KOPT-K1 (cell line): ENCODE measurements around the gene AQR.

Experiments used
- H3K27ac ChIP-seq: fragments of 200-600 bp; sonication (generic); 2 replicates; pipeline ENCODE4 v1.5.1; 2016; ENCODE audit warnings: antibody characterized with exemption, mild to moderate bottlenecking, low read depth, low read length; ENCODE audit not compliant: poor library complexity, severe bottlenecking
- H3K36me3 ChIP-seq: fragments of 200-600 bp; sonication (generic); 2 replicates; pipeline ENCODE4 v1.5.1; 2017; ENCODE audit warnings: antibody characterized with exemption, mild to moderate bottlenecking, low read length, moderate library complexity; ENCODE audit not compliant: insufficient read depth
- H3K9me3 ChIP-seq: fragments of 200-600 bp; sonication (generic); 2 replicates; pipeline ENCODE4 v1.5.1; 2017; ENCODE audit warnings: antibody characterized with exemption, low read length, mild to moderate bottlenecking; ENCODE audit not compliant: insufficient read depth, poor library complexity, severe bottlenecking

The AQR gene

DNA sequence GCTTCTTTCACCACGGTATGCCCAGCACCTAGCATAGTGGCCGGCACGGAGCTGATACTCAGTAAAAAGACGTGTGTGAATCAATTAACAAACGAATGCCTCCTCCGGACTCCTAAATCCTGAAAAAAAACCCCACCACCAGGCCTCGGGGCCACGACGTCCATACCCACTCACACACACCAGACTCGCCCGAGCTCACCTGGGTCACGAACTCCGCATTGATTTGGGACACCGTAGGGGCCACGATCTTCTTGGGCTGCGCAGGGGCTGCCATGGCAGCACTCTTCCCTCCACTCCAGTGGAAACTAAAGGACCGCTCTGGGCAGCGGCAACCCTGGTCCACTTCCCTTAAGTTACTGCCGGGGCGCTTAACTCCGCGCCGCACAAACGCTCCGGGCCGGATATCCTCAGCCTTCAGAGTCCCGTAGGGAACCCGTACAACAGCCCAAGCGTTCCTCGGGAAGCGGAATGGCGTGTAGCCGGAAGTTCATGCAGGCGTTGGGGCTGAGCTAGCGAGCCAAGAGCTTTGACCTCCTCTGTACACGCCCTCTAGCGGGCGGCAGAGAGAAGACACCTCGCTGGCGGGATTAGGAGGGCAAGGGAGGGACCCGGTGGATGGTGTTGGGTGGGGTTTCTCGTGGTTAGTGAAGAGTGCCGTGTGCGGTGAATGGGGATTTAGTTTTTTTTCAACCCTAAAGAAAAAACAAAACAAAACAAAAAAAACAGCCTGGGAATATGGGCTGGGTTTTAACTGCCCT, at the start of gene AQR:
AQR (minus strand) TSS at position 403 of the 758 bp plus-strand sequence; CDS start at position 274, 129 bp downstream.
- Histone ChIP-seq H3K36me3 (peaks cover 9% of the 10 kb centered on the region), H3K27ac (peak within 1 kb of the TSS; percentile 70), H3K9me3 (no peaks in the 10 kb centered on the region)

GRCh38 chr15:35014241-35014640, 44.7 kb upstream of the AQR start:
- Histone ChIP-seq H3K9me3 (no peaks in the 10 kb centered on the region), H3K36me3 (no peaks in the 10 kb centered on the region), H3K27ac (no peak overlapping the region)

DNA sequence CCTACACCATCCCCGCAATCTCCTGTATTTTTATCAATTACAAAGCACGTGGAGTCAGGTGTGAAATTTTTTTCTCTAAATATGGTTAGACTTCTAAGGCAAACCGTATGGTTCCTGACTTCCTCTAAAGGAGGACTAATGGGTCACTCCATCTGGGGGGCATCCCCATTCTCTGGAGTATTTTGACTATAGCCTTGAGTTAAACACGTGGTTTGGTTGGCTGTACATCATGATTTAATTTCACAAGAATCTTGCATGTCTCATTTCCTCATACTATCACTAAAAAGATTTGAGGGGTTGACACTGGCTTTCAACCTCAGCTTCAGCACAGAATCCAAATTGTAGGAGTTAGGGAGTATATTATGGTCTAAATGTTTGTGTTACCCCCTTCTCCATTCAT, 43.8 kb upstream of the AQR start:
- Histone ChIP-seq H3K9me3 (no peaks in the 10 kb centered on the region), H3K27ac (no peak overlapping the region), H3K36me3 (no peaks in the 10 kb centered on the region)

GRCh38 chr15:35007397-35007796, 37.9 kb upstream of the AQR start:
- no peaks in the 10 kb centered on the region for H3K36me3 ChIP-seq
- H3K27ac ChIP-seq: no peak overlapping the region
- no peaks in the 10 kb centered on the region for H3K9me3 ChIP-seq

GRCh38 chr15:35005933-35006332, 36.4 kb upstream of the AQR start:
- Histone ChIP-seq H3K27ac (no peak overlapping the region), H3K9me3 (no peaks in the 10 kb centered on the region), H3K36me3 (no peaks in the 10 kb centered on the region)

DNA sequence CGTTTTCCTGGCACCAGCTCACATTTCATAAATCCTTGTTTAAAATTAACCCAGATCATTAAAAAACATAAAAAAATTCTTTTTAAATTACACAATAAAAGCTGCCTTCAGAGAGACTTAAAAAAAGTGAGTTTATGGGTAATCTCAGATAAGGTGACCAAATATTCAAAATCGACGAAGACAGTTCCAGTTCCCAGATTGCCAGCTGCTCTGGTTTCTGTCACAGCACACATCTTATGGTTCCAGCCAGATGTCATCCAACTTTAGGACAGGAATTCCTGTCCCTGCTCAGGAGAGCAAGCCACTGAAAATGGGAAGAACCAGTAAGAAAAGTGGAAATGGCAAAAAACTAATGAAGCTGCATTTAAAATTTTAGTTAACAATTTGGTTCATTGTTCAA, 34.4 kb upstream of the AQR start:
- Histone ChIP-seq H3K27ac (no peak overlapping the region), H3K36me3 (no peaks in the 10 kb centered on the region), H3K9me3 (no peaks in the 10 kb centered on the region)

GRCh38 chr15:35000511-35000910, 31.0 kb upstream of the AQR start:
- Histone ChIP-seq H3K36me3 (no peaks in the 10 kb centered on the region), H3K9me3 (no peaks in the 10 kb centered on the region), H3K27ac (no peak overlapping the region)

DNA sequence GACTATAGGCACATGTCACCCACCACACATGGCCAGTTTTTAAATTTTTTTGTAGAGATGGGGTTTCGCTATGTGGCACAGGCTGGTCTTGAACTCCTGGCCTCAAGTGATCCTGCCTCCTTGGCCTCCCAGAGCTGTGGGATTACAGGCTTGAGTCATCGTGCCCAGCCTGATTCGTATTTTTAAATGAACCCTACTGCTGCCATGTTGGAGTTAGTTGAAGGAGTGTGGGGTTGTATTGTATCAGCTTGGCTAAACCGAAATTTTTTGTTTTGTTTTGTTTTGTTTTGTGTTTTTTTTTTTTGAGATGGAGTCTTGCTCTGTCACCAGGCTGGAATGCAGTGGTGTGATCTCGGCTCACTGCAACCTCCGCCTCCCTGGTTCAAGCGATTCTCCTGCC, 30.4 kb upstream of the AQR start:
- H3K27ac ChIP-seq: no peak overlapping the region
- no peaks in the 10 kb centered on the region for H3K36me3 ChIP-seq

DNA sequence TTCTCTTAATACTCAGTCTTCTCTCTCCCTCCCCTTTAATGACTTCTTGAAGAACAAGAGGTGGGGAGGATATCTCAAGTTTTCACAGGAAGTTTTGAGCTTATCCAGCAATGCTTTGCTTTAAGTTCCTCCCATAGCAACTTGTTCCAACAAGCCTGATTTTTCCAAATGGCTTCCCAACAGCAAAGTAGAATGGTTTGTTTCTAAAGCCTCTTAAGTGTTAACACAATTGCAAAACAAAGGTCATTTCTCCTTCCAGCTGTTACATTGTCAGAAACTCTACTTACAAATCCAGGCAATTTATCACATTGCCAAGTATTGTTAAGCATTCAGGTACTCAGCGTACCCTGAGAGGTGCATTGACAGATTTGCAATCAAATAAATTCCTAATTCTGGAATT, 25.4 kb upstream of the AQR start:
- H3K9me3 ChIP-seq: no peaks in the 10 kb centered on the region
- H3K36me3 ChIP-seq: no peaks in the 10 kb centered on the region
- H3K27ac ChIP-seq: no peak overlapping the region

More for the DNA sequence above, 30.4 kb upstream of the AQR start:
- H3K9me3 ChIP-seq: no peaks in the 10 kb centered on the region

DNA sequence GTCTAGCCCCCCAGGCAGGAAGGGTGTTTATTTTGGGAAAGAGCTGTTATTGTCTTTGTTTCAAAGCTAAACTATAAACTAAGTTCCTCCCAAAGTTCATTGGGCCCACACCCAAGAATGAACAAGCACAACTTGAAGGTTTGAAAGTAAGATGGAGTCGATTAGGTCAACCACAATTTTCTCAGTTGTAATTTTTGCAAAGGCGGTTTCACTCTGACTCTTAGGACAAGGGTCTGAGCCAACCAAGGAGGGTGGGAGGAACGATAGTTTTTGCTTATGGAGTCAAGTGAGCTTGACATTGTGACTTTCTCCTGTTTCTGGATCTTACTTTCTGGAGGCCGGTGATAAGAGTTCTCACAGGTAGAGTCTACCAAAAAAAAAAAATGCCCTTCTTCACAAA, 24.3 kb upstream of the AQR start:
- Histone ChIP-seq H3K27ac (no peak overlapping the region), H3K9me3 (no peaks in the 10 kb centered on the region), H3K36me3 (no peaks in the 10 kb centered on the region)

DNA sequence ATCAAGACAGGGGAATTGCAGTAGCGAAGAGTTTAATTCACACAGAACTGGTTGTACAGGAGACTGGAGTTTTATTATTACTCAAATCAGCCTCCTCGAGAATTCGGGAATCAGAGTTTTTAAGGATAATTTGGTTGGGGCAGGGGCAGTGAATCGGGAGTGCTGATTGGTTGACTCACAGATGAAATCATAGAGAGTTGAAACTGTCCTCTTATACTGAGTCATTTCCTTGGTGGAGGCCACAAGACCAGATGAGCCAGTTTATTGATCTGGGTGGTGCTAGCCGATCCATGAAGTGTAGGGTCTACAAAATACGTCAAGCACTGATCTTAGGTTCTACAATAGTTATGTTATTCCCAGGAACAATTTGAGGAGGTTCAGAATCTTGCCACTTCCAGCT, 23.9 kb upstream of the AQR start:
- Histone ChIP-seq H3K27ac (no peak overlapping the region), H3K9me3 (no peaks in the 10 kb centered on the region), H3K36me3 (no peaks in the 10 kb centered on the region)

- Histone ChIP-seq H3K36me3 (peaks cover 27% of the 10 kb centered on the region), H3K9me3 (no peaks in the 10 kb centered on the region), H3K27ac (peak within 1 kb of the TSS; percentile 89)
Measured at GRCh38 chr15:34988027-34988902, 18.7 kb upstream of the AQR start, which contains the start of gene ZNF770. TSS of gene ZNF770 (minus strand) at chr15:34988287. CDS start at chr15:34983434, 4,853 bp downstream.

GRCh38 chr15:34987609-34988026, 18.1 kb upstream of the AQR start:
- H3K36me3 ChIP-seq: peaks cover 33% of the 10 kb centered on the region
- H3K9me3 ChIP-seq: no peaks in the 10 kb centered on the region
- peak overlapping the region; percentile 89 for H3K27ac ChIP-seq

DNA sequence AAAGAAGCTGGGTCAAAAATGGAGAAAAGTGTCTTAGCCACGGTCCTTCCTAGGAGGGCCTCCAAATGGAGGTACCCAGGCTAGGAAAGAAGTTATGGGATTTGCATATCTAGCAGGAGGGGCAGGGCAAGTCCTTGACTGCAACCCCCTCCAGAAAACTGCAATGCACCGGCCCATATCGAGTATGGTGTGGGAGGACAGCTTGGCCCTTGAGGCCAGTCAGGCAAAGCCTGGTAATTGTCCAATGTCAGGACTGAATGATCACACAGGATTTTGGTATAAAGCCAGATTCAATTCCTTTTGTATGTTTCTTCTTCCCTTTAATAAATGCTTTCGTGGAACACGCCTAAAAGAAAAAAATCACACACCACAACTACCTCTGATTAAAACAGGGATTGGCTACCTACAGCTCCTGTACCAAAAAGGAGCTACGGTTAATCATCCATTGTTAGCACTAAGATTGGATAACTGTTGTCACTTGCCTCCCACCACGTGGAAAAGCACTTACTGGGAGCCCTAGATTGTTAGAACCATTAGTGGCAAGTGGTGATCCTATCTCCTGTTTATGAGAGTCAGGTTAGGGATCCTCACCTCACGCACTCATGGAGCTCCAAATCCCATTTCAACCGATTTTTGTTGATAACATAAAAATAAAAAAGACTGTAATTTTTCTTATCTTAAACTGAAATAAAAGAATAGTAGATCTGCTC, 17.4 kb upstream of the AQR start:
- Histone ChIP-seq H3K9me3 (no peaks in the 10 kb centered on the region), H3K27ac (peak overlapping the region; percentile 89), H3K36me3 (peaks cover 40% of the 10 kb centered on the region)

GRCh38 chr15:34986326-34986725, 16.8 kb upstream of the AQR start:
- Histone ChIP-seq H3K27ac (peak overlapping the region; percentile 25), H3K36me3 (peaks cover 46% of the 10 kb centered on the region), H3K9me3 (no peaks in the 10 kb centered on the region)
